Activated CD8-positive, alpha-beta memory T cell treated with anti-CD3 and anti-CD28 coated beads for 4 hours (primary cell): ENCODE data around the gene GPI.

ENCODE experiments used
- DNase-seq, 2 donors: peaks; one replicate each; pipeline ENCODE4 v3.0.0-alpha.2; 2020; ENCODE audit warnings: low read depth in 2 of 2

The GPI gene

GRCh38 chr19:34404109-34404909, 39.3 kb downstream of the GPI start, which contains the start of gene PDCD2L:
PDCD2L (plus strand) TSS chr19:34404399; CDS start chr19:34404431, 32 bp downstream.
- DNase-seq = peak; percentile 83 to 88

GRCh38 chr19:34405892-34406660, 41.1 kb downstream of the GPI start:
- DNase-seq = no peak

GRCh38 chr19:34408411-34408810, 43.4 kb downstream of the GPI start:
- no peak for DNase-seq

GRCh38 chr19:34409189-34410164, 44.5 kb downstream of the GPI start:
- DNase-seq = no peak

- DNase-seq = no peak
Observed at GRCh38 chr19:34411216-34411615, 46.2 kb downstream of the GPI start.

- no peak for DNase-seq
Observed at GRCh38 chr19:34416021-34416545, 51.1 kb downstream of the GPI start.

- no peak for DNase-seq
Observed at GRCh38 chr19:34418300-34418699, 53.3 kb downstream of the GPI start.

- DNase-seq = no peak
Observed at GRCh38 chr19:34426096-34426661, 61.2 kb downstream of the GPI start.

GRCh38 chr19:34428549-34429285, 63.7 kb downstream of the GPI start:
- DNase-seq = peak in 1 of 2 donors; percentile 17

- no peak for DNase-seq
Observed at GRCh38 chr19:34429553-34429952, 64.6 kb downstream of the GPI start.

GRCh38 chr19:34430738-34431625, 66.0 kb downstream of the GPI start:
- peak in 1 of 2 donors; percentile 10 for DNase-seq

GRCh38 chr19:34431681-34432402, 66.8 kb downstream of the GPI start:
- DNase-seq = no peak

GRCh38 chr19:34432797-34433196, 67.8 kb downstream of the GPI start:
- no peak for DNase-seq

- no peak for DNase-seq
Observed at GRCh38 chr19:34436716-34437115, 71.7 kb downstream of the GPI start.

- DNase-seq = no peak
Observed at GRCh38 chr19:34448191-34448590, 83.2 kb downstream of the GPI start.
